Pancreas (tissue), 10 donors: ENCODE data around the gene PNLDC1. TPM values are rescaled to one million over a fixed set of nuclear protein-coding genes. Genes with fewer than 3 reads are reported as not detected.

ENCODE experiments used
- ATAC-seq, 4 donors: fragments of 200-7000 bp; cut with Tn5 transposase; one replicate each; pipeline versions ENCODE4 v1.8.0 to v1.9.1; 2020; ENCODE audit warnings: mild to moderate bottlenecking in 4 of 4, moderate library complexity in 4 of 4
- DNase-seq, 6 donors: peaks; one replicate each; pipeline ENCODE4 v3.0.0-alpha.2; 2020
- FAIRE-seq: peaks from 2 replicates; lab custom pipeline; 2012; peaks lifted over from hg19 to GRCh38; lab: Jason Lieb, UNC
- H3K27ac ChIP-seq, 4 donors: fragments of 200-600 bp; sonication (generic); 1 replicate in 3 of 4; 2 replicates in 1 of 4; pipeline versions ENCODE4 v1.5.0 to v1.8.0; 2020
- H3K27me3 ChIP-seq, 4 donors: fragments of 200-600 bp; one replicate each; pipeline ENCODE4 v1.8.0; 2021
- H3K36me3 ChIP-seq, 3 donors: fragments of 200-600 bp; sonication (generic) in 1 of 3; one replicate each; pipeline versions ENCODE4 v1.5.0 to v1.8.0; 2020 to 2021
- H3K4me1 ChIP-seq, 3 donors: fragments of 200-600 bp; one replicate each; pipeline ENCODE4 v1.8.0; 2021
- H3K4me3 ChIP-seq, 4 donors: fragments of 200-600 bp; sonication (generic) in 2 of 4; one replicate each; pipeline versions ENCODE4 v1.5.0 to v1.8.0; 2020 to 2021
- H3K9me3 ChIP-seq, 4 donors: fragments of 200-600 bp; one replicate each; pipeline ENCODE4 v1.8.0; 2021
- WGBS, 2 donors: extraction: QIAGEN DNeasy Blood & Tissue Kit; methylation state at CpG; one replicate each; pipeline ENCODE4 v1.1.7; 2013; 5-methylcytosine and 5-hydroxymethylcytosine counted together
- intact Hi-C, 3 donors: fragments of 100-400 bp; cut with DNase I; formaldehyde crosslinking; loops; one replicate each; pipeline versions ENCODE4 v1.11.1 to v1.14.2; 2022
- polyA plus RNA-seq, 2 donors: library from polyadenylated mRNA; stranded (reverse); fragments of 200-250 nt; gene quantifications; one replicate each; pipeline ENCODE4 v1.2.3, GENCODE V29; 2013
- total RNA-seq, 6 donors: library from RNA; stranded (reverse); fragmentation: NEBNext Ultra II Directional in 4 of 6; extraction: Animal tissue kit (Norgen Biotek cat#: 25700) in 4 of 6; gene quantifications; one replicate each; pipeline versions ENCODE4 v1.2.1 to v1.2.4, GENCODE V29; 2021 to 2023
- TF ChIP-seq, protein P1 (sequence below), 4 donors: fragments of 200-600 bp; sonication (generic) in 3 of 4; IDR thresholded peaks; one replicate each; pipeline versions ENCODE4 v1.5.0 to v1.8.0; 2021; ENCODE audit warnings: antibody characterized with exemption in 4 of 4
- donor health status: healthy with polysubstance abuse.
- donor health status: DM: no; HTN: no; CAD: no; lungs with moderate emphysema.
- donor health status: DM: no; HTN: no; CAD: no.
- donor health status: control.
- donor health status: control.
- donor health status: Bipolar disorder and iron deficiency.
- donor health status: DM: yes; HTN: yes; CAD: no.
- donor health status: DM: no; HTN: no; CAD: no.
- donor health status: DM: no; HTN: no; CAD: no.
- donor health status: DM: yes; HTN: yes; CAD: no.

PNLDC1 gene
- total and polyA plus RNA-seq, 8 donors: 0.21 to 1.7 (median 0.50) TPM

DNA sequence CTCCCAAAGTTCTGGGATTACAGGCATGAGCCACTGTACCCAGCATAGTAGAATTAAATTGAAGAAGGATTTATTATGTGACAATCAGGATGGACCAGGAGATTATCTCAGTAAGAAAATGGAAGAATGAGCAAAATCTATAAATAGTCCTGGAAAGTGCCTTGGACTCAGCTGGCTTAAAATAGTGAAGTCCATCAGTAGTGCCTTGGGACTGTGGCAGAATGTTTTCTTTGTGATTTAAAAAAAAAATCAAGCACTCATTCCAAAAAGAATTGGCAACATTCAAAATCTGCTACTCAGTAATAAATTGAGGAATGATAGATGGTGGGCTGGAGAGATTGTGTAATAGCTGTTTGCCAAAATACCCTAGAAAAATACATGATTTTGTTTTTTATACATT is 53.7 kb downstream of the PNLDC1 start:
- Histone ChIP-seq H3K27me3 (no peaks in the 10 kb centered on the region), H3K9me3 (no peaks in the 10 kb centered on the region), H3K4me3 (no peak overlapping the region), H3K27ac (no peak overlapping the region), H3K36me3 (no peaks in the 10 kb centered on the region), H3K4me1 (no peaks in the 10 kb centered on the region)
- TF ChIP-seq, protein P1, sequence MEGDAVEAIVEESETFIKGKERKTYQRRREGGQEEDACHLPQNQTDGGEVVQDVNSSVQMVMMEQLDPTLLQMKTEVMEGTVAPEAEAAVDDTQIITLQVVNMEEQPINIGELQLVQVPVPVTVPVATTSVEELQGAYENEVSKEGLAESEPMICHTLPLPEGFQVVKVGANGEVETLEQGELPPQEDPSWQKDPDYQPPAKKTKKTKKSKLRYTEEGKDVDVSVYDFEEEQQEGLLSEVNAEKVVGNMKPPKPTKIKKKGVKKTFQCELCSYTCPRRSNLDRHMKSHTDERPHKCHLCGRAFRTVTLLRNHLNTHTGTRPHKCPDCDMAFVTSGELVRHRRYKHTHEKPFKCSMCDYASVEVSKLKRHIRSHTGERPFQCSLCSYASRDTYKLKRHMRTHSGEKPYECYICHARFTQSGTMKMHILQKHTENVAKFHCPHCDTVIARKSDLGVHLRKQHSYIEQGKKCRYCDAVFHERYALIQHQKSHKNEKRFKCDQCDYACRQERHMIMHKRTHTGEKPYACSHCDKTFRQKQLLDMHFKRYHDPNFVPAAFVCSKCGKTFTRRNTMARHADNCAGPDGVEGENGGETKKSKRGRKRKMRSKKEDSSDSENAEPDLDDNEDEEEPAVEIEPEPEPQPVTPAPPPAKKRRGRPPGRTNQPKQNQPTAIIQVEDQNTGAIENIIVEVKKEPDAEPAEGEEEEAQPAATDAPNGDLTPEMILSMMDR (IDR thresholded peaks at IDR 0.05): no peak
- intact Hi-C loops: no loop called here
- no peak for FAIRE-seq
- DNase-seq: no peak
- no peak for ATAC-seq

DNA sequence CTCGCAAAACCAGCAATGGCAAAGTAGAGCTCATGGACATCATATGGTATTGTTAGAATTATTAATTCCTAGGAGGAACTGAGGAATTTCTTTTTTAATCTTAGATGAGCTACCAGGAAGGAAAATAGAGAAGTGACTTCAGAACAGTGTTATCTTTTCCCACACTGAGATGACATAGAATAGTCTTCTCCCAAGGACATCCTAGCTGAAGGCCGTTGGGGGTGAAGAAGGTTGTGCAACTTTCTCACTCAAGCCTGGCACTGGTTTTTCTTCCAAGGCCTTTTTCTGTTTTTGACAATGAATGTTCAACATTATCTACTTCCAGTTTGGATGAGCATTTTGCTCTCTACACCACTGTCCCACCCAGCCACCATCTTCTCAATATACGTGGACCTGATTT is 54.9 kb downstream of the PNLDC1 start:
- Histone ChIP-seq H3K27ac (no peak overlapping the region), H3K36me3 (no peaks in the 10 kb centered on the region), H3K4me3 (no peak overlapping the region), H3K9me3 (no peaks in the 10 kb centered on the region), H3K4me1 (no peaks in the 10 kb centered on the region), H3K27me3 (no peaks in the 10 kb centered on the region)
- TF ChIP-seq, protein P1 (IDR thresholded peaks at IDR 0.05): no peak
- no peak for DNase-seq
- no peak for FAIRE-seq
- intact Hi-C loops: no loop called here
- ATAC-seq: no peak
- WGBS, 2 donors: 72 to 78% methylated on average over 3 of the region's 3 CpGs

DNA sequence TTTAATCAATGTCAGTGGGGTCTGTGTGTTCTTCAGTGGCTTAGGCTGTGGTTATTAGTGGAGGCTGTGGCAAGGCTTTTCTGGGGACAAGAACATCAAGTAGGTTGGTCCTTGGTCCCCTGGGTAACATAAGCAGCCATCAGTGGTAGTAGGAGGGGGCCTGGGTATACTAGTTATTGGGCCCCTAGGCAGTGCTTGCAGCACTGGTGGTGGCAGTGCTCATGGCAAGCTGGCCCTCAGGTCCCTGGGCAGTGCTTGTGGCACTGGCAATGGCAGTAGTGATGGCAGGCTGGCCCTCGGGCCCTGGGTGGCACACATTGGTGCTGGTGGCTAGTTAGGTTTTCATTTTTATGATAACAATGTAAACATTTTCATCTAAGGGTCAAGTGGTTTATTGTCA is 58.2 kb downstream of the PNLDC1 start:
- WGBS, 2 donors: 84 to 94% methylated on average over 1 of the region's 1 CpG
- DNase-seq (no peak), FAIRE-seq (no peak), ATAC-seq (no peak)
- intact Hi-C loops: no loop called here
- Histone ChIP-seq H3K4me1 (no peaks in the 10 kb centered on the region), H3K9me3 (no peaks in the 10 kb centered on the region), H3K36me3 (no peaks in the 10 kb centered on the region), H3K4me3 (no peak overlapping the region), H3K27ac (no peak overlapping the region), H3K27me3 (no peaks in the 10 kb centered on the region)
- TF ChIP-seq, protein P1 (IDR thresholded peaks at IDR 0.05): no peak

DNA sequence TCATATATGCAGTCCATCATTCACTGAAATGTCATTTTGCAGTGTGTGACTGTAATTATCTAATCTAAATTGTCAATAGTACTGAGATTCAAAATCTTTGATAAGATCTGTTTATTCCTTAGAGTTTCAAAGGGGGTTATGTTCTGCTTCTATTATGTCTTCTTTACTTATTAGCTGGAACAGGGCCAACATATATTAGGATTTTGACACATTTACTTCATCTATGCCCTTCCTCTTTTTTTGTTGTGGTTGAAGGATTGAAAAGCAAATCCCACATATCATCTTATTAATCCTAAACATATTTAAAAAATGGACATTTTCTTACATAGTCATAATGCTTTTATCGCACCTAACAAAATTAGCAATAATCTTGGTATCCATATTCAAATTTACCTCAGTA is 60.4 kb downstream of the PNLDC1 start:
- no peak for ATAC-seq
- no peak overlapping the region for H3K4me3 ChIP-seq
- WGBS, 2 donors: 89 to 91% methylated on average over 1 of the region's 1 CpG

DNA sequence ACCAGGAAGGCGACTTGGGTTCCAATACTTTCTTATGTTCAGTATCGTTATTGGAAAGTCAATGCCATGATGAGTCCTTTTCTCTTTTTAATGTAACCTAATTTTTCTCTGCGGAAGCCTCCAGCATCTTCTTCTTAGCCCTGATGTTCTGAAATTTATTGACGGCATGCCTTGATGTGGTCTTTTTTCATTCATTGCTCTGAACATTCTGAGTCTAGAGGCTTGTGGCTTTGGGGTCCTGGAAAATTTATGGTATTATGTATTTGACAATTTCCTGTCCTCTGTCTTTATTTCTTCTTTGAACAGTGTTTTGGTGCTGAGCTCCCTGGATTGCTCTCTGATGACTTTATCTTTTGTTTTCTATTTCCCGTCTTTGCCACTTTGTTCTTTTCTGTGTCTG is 62.0 kb downstream of the PNLDC1 start:
- intact Hi-C loops: loop anchor here in 2 of 3 donors (10.0 kb wide), 2 partner anchors 83 to 593 kb away; no protein-coding TSS in a partner anchor
- Histone ChIP-seq H3K4me3 (no peak overlapping the region), H3K36me3 (no peaks in the 10 kb centered on the region), H3K4me1 (no peaks in the 10 kb centered on the region), H3K27me3 (no peaks in the 10 kb centered on the region), H3K27ac (no peak overlapping the region), H3K9me3 (no peaks in the 10 kb centered on the region)
- 69 to 74% methylated on average over 5 of the region's 5 CpGs for whole genome bisulfite sequencing, 2 donors
- TF ChIP-seq, protein P1 (IDR thresholded peaks at IDR 0.05): no peak
- no peak for ATAC-seq
- no peak for FAIRE-seq
- DNase-seq: no peak

More for the DNA sequence above, 60.4 kb downstream of the PNLDC1 start:
- no peak for FAIRE-seq
- Histone ChIP-seq H3K36me3 (no peaks in the 10 kb centered on the region), H3K9me3 (no peaks in the 10 kb centered on the region), H3K27me3 (no peaks in the 10 kb centered on the region), H3K4me1 (no peaks in the 10 kb centered on the region), H3K27ac (no peak overlapping the region)
- intact Hi-C loops: loop anchor here in 2 of 3 donors (10.0 kb wide), 2 partner anchors 84 to 594 kb away; no protein-coding TSS in a partner anchor
- TF ChIP-seq, protein P1 (IDR thresholded peaks at IDR 0.05): no peak
- DNase-seq: no peak
